Medulla oblongata (tissue), 1 donor: ENCODE data around the gene STX3.
"Not testable (repeated sequence)": the region's sequence is repeated elsewhere in the genome, so short reads cannot be mapped to it uniquely, and the experiment has no call there.

Experiments used
- DNase-seq: peaks from one replicate; pipeline ENCODE4 v3.0.0-alpha.2; 2015; ENCODE audit errors: extremely low spot score

STX3 gene

DNA sequence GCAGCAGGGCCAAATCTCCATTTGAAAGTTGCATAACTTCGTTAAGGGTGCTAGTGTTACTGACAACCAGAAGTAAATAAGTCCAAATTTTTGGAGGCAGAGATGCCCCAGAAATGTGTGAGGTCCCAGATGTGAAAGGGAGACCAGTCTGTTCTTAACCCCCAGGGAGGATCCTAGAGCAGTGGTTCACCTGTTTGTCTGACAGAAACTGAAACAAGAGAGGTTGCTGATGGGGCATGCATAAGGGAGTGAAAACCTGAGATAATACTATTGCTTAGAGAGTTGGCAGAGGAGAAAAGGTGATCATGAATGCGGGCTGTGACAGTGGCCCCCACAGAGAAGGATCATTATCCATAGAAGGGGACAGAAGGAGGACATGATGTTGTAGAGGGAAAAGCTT lies 86.3 kb downstream of the STX3 start:
- no peak for DNase-seq

DNA sequence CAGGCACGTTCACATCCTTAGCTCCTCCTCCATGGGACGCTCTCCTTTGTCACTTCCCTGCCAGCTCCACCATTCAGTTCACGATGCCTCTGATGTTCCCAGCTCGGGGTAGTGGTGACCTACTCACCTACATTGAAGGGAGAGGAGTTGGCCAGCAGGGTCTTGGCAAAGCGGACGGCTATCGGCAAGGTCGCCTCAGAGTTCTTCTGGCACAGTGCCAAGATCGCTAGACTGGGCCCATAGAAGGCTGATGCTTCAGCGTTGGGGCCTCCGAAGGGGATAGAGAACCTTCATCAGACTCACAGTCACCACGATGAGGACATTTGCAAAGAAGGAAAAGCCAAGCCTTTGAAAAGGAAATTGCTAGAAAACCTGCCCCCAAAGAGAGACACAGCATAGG lies 87.1 kb downstream of the STX3 start:
- DNase-seq = no peak

DNA sequence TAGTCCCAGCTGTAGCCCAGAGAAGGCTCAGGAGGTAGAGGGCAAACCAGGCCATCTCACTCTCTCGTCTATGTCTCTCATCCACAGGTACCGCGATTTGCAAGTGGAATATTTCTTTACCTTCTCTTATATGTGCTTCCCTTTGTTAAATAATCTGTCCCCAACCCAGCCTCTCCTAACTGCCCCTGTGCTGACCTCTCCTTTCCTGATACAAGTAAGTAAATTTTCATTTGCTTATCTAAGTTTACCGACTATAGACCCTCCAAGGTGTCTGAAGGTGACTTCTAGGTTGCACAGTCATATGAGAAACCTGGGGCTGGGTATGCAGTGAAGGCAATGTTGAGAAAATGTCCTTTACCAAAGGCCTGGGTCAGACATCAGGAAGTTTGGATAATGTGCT lies 90.2 kb downstream of the STX3 start, which contains the start of gene CBLIF:
Gene CBLIF (minus strand): TSS at position 101 of the 400 bp plus-strand sequence. CDS start 46 bp downstream, at position 55.
- DNase-seq = no peak

DNA sequence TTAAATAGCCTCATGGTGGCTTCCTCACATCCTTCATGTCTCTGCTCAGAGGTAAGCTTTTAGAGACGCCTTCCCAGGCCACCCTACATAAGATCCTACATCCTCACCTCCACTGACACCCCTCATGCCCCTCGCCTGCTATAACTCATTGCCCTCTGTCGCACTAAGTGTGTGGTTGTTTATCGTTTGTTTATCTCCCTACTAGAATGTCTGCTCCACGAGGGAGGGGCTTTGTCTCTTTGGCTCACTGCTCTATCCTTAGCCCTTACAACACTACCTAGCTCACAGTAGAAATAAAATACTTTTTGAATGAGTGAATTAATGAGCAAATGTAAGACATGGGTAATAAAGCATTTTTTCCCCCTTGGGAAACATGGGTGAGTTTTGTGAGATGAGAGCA lies 91.4 kb downstream of the STX3 start:
- no peak for DNase-seq

GRCh38 chr11:59847626-59848025 lies 92.5 kb downstream of the STX3 start:
- DNase-seq = no peak

- DNase-seq = not testable (repeated sequence)
Observed at GRCh38 chr11:59848439-59848838, 93.3 kb downstream of the STX3 start.

- no peak for DNase-seq
Observed at GRCh38 chr11:59849129-59849528, 94.0 kb downstream of the STX3 start.

- not testable (repeated sequence) for DNase-seq
Observed at GRCh38 chr11:59849551-59849950, 94.4 kb downstream of the STX3 start.

DNA sequence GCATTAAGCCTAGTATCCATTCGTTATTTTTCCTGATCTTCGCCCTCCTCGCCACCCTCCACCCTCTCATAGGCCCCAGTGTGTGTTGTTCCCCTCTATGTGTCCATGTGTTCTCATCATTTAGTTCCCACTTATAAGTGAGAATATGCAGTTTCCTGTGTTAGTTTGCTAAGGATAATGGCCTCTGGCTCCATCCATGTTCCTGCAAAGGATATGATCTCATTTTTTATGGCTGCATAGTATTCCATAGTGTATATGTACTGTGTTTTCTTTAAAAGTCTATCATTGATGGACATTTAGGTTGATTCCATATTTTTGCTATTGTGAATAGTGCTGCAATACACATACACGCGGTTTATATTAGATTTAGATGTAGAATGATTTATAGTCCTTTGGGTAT lies 96.2 kb downstream of the STX3 start:
- not testable (repeated sequence) for DNase-seq

- no peak for DNase-seq
Observed at GRCh38 chr11:59854871-59855270, 99.7 kb downstream of the STX3 start.
